22Rv1 (cell line): ENCODE data around the gene KATNAL2.

Experiments used
- CTCF ChIP-seq: fragments of 450-650 bp; IDR thresholded peaks from 2 replicates; pipeline ENCODE4 v1.5.1; 2017; ENCODE audit warnings: mild to moderate bottlenecking
- ZFX ChIP-seq: fragments of 450-650 bp; IDR thresholded peaks from 2 replicates; pipeline ENCODE4 v1.6.1; 2017; ENCODE audit warnings: antibody characterized with exemption, borderline replicate concordance

GRCh38 chr18:47108998-47109405 lies 191.6 kb downstream of the KATNAL2 start:
- no peak for TF ChIP-seq CTCF
- TF ChIP-seq ZFX, result no peak
